GM10266 (cell line): ENCODE measurements around the gene HIC1.
A peak's percentile ranks its signal among the peaks of the same experiment; 100 is the strongest.

Experiments
- DNase-seq: peaks from one replicate; pipeline ENCODE4 v3.0.0; 2012; ENCODE audit errors: extremely low spot score
- TF ChIP-seq, protein P1 (sequence below): IDR thresholded peaks from 2 replicates; pipeline ENCODE4 v1.5.1; 2012; ENCODE audit warnings: mild to moderate bottlenecking, low read depth; ENCODE audit not compliant: control insufficient read depth, insufficient read depth; ENCODE audit errors: missing control alignments

The HIC1 gene

DNA sequence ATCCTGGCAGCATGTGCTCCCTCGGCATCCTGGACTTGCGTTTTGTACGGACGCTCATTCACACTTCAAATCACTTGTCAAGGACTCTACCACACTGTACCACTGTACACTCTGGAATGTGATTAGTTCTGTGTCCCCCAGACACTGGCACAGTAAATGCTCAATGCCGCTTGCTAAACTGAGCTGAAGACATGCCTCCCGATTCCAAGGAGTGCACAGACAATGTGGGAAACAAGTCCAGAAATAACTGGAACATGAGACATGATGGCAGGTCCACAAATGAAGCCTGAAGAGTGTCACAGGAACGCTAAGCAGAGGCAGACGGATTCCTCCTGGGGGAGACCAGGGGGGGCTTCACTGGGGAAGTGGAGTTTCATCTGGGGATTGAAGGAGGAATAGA, 22.1 kb downstream of the HIC1 start:
- DNase-seq, result no peak
- TF ChIP-seq, protein P1, sequence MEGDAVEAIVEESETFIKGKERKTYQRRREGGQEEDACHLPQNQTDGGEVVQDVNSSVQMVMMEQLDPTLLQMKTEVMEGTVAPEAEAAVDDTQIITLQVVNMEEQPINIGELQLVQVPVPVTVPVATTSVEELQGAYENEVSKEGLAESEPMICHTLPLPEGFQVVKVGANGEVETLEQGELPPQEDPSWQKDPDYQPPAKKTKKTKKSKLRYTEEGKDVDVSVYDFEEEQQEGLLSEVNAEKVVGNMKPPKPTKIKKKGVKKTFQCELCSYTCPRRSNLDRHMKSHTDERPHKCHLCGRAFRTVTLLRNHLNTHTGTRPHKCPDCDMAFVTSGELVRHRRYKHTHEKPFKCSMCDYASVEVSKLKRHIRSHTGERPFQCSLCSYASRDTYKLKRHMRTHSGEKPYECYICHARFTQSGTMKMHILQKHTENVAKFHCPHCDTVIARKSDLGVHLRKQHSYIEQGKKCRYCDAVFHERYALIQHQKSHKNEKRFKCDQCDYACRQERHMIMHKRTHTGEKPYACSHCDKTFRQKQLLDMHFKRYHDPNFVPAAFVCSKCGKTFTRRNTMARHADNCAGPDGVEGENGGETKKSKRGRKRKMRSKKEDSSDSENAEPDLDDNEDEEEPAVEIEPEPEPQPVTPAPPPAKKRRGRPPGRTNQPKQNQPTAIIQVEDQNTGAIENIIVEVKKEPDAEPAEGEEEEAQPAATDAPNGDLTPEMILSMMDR, result no peak

DNA sequence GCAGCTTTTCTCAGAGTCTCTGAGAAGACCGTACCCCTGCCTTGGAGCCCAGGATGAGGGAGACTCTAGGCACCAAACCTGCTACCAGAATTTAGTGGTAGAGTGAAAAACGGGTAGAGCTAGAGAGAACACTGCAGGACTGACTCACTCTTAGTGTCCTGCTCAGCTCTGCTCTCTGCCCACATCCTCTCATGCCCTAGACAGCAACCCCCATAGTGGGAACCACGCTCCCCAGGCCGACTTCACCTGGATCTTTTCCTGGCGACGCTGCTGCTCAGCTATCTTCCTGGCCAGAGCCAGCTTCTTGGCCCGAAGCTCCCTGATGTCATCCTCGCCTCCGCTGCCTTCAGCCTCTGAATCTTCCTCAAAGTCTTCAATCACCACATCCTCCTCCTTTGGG, 26.7 kb downstream of the HIC1 start:
- DNase-seq, result no peak
- TF ChIP-seq, protein P1, result no peak

DNA sequence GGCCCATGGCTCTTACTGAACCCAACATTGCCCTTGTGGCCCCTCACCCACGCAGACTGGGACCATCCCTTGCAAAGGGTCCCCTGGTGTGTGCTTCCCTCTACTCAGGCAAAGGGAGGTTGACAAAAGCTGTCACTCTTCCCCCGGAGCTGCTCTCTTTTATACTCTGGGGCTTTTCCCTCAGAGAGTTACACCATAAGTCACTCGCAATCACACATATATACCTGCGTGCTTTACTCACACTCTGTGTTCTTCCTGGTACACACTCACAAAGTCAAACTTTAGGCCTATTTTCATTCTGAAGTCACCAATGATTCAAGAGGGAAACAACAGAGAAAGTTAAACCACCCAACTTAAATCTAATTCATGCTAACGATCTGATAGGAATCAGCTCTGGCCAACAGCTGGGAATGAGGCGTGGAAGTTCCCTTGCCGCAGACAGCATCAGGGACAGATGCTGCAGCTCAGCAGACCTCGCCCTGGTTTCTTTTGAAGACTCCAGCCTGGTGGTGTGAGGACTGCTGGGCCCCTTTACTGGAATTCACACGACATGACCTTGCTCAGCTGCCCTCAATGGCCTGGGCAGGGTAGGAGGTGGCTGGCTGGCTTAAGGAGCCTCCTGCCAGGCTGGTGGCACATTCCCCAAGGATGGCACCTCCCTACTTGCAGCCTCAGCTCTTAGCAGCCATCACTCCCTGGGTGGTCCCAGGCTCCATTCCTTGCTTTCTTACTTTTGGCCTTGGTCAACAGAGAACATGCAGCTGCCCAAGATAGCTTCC, 27.3 kb downstream of the HIC1 start:
- TF ChIP-seq, protein P1, result no peak
- DNase-seq, result no peak

DNA sequence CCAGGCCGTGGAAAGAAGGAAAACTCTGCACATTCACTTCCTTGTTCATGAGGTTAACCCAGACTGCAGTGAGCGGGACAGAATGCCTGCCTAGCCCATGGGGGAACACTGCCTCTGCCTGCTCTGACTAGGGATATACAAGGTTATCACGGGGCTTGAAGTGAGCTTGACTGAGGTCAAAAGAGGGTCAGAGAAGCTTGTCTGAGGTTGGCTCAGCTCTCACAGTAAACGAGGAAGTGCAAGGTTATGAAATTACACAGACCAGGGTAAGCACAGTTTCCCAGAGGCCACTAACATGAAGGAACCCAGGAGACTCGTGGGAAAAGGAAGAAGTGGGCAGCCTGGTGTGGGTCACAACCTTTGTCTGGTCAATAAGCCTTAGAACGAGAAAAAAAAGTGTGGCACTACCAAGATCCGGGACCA, 28.7 kb downstream of the HIC1 start:
- TF ChIP-seq, protein P1, result peak; percentile 25
- peak; percentile 72 for DNase-seq

DNA sequence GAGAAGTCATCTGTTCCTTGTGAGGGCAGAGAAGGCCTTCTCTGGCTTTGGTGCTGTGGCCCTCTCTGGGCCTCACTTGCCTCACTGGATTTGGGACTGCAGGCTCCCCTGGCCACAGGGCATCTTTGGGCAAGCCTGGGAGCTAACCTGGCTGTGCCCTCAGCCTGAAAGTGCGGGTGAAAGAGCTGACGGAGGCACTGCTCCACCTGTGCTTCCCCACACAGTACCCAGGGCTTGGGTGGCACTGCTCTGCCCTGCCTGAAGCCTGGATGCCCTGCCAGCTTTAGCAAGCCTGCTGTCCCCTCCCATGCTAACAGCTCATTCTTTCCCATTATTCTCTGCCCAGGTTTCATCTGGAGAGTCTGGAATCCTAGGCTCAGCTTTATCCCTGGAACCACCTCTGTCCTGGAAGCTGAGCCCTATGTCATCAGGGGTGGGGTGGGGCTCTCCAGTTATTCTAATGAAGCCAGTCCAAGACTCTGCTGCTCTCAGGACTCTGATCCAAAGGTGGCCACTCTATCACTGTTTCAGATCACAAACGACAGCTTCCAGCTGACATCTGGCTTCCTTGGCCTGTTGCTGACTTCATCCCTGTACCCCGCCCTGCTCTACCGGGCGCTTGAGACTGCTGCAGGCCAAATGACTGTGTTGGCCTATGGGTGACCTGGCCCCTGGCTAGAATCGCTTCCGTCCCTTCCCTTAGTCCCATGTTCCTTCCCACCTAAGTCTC, 29.3 kb downstream of the HIC1 start:
- DNase-seq, result no peak
- TF ChIP-seq, protein P1, result no peak

DNA sequence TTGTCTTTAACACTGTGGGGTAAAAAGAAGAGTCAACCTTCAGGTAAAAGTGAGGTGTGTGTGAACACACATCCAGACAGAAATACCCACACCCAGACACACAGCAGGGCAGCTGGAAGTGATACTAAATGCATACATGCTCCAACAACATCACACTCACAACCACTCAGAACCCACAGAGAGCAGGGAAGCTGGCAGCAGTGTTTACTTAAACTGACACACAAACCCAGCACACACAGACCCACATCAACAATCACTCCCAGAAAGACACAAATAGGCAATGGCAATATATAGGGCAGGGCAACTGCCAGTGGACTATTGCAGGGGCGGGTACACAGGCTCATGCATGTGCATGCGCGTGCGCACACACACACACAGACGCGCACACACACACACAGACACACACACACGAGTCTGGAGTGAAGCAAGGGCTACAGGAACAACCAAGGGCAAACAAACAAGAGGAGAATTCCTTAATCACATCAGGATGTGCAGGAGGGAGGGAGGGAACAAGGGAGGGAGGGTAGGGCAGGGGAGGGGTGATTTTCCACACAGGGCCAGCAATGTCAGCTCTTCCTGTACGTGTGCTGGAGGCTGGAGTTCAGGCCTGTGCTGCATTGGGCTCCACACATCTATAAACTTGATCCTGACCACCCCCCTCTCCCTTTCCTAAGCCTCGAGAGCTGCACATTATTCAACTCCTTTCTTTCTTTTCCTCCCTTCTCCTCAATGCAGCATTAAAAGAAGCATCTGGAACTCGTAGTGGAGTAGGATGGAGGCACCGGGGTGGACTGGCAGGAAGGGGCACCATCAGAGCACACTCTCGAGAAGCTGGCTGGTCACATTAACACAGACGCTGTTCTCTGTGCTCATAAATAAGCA, 30.1 kb downstream of the HIC1 start:
- no peak for DNase-seq

More for the DNA sequence above, 30.1 kb downstream of the HIC1 start:
- TF ChIP-seq, protein P1, result no peak
